IPS-18a (cell line): ENCODE measurements around the gene OR2F2.

Experiments used
- H3K27ac ChIP-seq: one replicate; pipeline ENCODE4 v1.5.1; 2013; ENCODE audit warnings: low read length
- H3K27me3 ChIP-seq: one replicate; pipeline ENCODE4 v1.6.1; 2013; ENCODE audit warnings: mild to moderate bottlenecking, low read length; ENCODE audit not compliant: control insufficient read depth, insufficient read depth
- H3K36me3 ChIP-seq: one replicate; pipeline ENCODE4 v1.6.1; 2013; ENCODE audit warnings: low read depth, low read length; ENCODE audit not compliant: control insufficient read depth
- H3K4me1 ChIP-seq: one replicate; pipeline ENCODE4 v1.6.1; 2013; ENCODE audit warnings: low read depth, low read length; ENCODE audit not compliant: control insufficient read depth
- H3K4me3 ChIP-seq: one replicate; pipeline ENCODE4 v1.5.1; 2013; ENCODE audit warnings: low read length
- H3K9ac ChIP-seq: one replicate; pipeline ENCODE4 v1.6.1; 2013; ENCODE audit warnings: mild to moderate bottlenecking, low read length, moderate library complexity
- H3K9me3 ChIP-seq: one replicate; pipeline ENCODE4 v1.6.1; 2013; ENCODE audit warnings: low read depth, low read length; ENCODE audit not compliant: control insufficient read depth

The OR2F2 gene

GRCh38 chr7:143929224-143929920 lies 5.7 kb upstream of the OR2F2 start:
- Histone ChIP-seq H3K27me3 (no peaks in the 10 kb centered on the region), H3K27ac (no peak overlapping the region), H3K4me1 (no peaks in the 10 kb centered on the region), H3K36me3 (no peaks in the 10 kb centered on the region), H3K4me3 (no peak overlapping the region), H3K9ac (no peak overlapping the region), H3K9me3 (no peaks in the 10 kb centered on the region)

DNA sequence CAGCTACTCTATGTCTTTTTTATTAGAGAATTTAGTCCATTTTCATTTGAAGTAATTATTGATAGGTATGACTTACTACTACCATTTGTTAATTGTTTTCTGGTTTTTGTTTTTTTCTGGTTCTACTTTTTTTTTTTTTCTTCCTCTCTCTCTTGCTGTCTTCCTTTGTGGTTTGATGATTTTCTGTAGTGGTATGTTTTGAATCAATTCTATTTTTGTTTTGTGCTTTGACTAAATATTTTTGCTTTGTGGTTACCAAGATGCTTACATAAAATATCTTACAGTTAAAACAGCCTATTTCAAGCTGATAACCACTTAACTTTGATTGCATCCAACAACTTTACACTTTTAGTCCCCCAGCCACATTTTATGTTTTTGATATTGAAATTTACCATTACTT lies 3.3 kb upstream of the OR2F2 start:
- Histone ChIP-seq H3K9me3 (no peaks in the 10 kb centered on the region), H3K27ac (no peak overlapping the region), H3K4me3 (no peak overlapping the region), H3K36me3 (no peaks in the 10 kb centered on the region), H3K4me1 (no peaks in the 10 kb centered on the region), H3K9ac (no peak overlapping the region), H3K27me3 (no peaks in the 10 kb centered on the region)

DNA sequence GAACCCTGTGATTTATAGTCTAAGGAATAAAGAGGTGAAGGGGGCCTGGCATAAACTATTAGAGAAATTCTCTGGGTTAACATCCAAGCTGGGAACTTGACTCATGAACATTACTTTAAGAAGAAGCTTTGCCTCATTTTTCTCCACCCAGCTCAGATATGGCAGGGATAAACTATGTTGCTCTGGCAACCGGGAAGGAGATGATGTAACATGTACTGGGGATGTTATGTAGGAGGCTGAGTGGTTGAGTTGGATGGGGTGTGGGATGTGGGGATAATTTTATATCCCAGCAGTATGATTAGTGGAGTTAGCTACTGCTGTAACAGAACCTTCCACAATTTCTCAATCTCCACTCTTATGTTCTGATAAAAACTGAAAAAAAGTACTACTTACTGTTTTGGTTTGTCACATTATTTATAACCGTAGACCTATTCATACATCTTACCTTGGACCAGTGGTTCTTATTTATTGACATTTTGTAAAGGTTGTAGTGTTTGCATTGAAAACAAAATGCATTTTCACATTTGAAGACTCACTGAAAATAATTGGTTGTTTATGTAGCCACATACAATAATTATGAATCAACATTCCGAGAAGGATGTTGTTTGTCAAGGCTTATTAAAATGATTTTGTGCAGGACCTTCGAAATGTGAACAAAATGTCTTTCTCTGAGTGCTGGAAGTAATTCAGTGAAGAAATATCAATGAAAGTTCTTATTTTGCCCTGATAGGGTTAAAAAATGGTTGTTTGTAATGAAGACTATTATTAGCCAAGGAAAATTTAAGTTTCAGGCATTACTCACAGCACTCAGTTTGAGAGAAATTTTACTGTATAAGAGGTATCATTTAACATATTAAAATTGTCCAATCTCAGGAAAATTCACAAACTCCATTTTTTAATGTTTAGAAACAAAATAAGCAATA lies 1.3 kb downstream of the OR2F2 start:
- H3K9me3 ChIP-seq, result no peaks in the 10 kb centered on the region
- no peaks in the 10 kb centered on the region for H3K36me3 ChIP-seq
- H3K27ac ChIP-seq, result no peak overlapping the region
- no peak overlapping the region for H3K4me3 ChIP-seq
- H3K27me3 ChIP-seq, result no peaks in the 10 kb centered on the region
- H3K9ac ChIP-seq, result no peak overlapping the region
- no peaks in the 10 kb centered on the region for H3K4me1 ChIP-seq

DNA sequence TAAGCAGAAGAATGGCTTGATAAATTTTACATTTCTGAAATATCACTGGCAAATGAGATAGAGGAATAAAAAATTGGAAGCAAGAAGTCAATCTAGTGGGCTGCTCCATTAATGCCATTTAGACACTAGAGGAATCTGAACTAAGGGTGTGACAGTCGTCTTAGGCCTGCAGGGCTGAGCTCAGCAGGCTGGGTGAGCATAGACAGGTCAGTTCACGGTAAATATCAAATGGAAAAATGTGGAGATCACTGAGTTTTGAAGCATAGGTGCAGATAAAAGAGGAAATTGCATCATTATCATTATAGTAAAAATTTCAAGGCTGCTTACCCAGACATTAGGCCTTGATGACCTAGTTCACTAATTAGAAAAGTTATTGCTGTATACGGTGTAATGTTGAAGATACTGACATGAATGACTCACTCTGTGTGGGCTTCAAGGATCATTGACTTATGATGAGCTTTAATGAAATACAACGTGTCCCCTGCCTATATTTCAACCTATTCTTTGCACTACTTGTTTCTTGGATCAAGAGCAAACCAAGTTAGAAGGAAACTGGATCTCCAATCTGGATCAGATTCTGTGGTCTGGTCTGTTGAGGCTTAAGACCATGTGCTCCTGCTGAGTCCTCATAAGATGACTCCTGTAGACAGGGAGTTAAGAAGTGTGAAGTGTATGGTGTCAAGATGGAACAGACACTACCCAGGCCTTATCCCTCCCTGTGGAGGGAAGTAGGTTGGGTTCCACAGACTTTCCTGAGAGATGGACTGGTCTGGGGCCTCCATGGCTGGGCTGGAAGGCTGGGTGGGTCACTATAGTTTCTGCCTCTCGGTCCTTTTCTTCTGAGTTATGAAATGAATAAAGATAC lies 3.6 kb downstream of the OR2F2 start:
- no peak overlapping the region for H3K4me3 ChIP-seq
- no peaks in the 10 kb centered on the region for H3K27me3 ChIP-seq
- no peaks in the 10 kb centered on the region for H3K36me3 ChIP-seq
- no peak overlapping the region for H3K9ac ChIP-seq
- H3K9me3 ChIP-seq, result no peaks in the 10 kb centered on the region
- no peak overlapping the region for H3K27ac ChIP-seq
- H3K4me1 ChIP-seq, result no peaks in the 10 kb centered on the region

DNA sequence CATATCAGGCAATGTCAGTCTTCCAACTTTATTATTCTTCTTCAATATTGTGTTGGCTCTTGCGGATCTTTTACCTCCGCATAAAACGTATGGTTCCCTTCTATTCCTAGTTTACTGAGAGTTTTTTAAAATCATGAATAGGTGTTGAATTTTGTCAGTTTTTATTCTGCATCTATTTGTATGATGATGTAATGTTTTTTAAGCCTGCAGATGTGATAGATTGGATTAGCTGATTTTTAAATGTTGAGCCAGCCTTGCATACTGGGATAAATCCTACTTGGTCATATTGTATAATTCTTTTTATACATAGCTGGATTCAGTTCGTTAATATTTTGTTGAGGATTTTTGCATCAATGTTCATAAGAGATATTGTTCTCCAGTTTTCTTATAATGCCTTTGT lies 10.4 kb downstream of the OR2F2 start:
- Histone ChIP-seq H3K4me3 (no peak overlapping the region), H3K9ac (no peak overlapping the region), H3K27ac (no peak overlapping the region), H3K9me3 (no peaks in the 10 kb centered on the region), H3K36me3 (no peaks in the 10 kb centered on the region), H3K4me1 (no peaks in the 10 kb centered on the region), H3K27me3 (no peaks in the 10 kb centered on the region)

DNA sequence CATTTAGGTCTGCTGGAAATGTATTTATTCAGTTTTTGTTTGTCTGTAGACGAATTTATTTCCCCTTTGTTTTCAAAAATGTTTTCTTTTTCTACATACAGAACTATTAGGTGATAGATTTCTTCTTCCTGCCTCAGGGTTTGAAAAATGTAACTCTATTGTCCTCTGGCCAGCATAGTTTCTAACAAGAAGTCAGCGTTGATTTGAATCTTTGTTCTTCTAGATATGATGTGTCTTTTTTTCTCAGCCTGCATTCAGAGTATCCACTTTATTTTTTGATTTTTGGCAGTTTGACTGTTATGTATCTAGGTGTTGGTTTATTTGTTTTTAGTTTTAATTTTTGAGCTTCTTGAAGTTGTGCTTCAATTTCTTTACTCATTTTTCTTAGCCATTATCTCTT lies 12.1 kb downstream of the OR2F2 start:
- H3K36me3 ChIP-seq, result no peaks in the 10 kb centered on the region
- no peak overlapping the region for H3K9ac ChIP-seq
- no peaks in the 10 kb centered on the region for H3K9me3 ChIP-seq
- no peak overlapping the region for H3K4me3 ChIP-seq
- no peaks in the 10 kb centered on the region for H3K27me3 ChIP-seq
- H3K4me1 ChIP-seq, result no peaks in the 10 kb centered on the region
- H3K27ac ChIP-seq, result no peak overlapping the region

- H3K4me1 ChIP-seq, result no peaks in the 10 kb centered on the region
Measured at GRCh38 chr7:143948733-143949132, 13.7 kb downstream of the OR2F2 start.

DNA sequence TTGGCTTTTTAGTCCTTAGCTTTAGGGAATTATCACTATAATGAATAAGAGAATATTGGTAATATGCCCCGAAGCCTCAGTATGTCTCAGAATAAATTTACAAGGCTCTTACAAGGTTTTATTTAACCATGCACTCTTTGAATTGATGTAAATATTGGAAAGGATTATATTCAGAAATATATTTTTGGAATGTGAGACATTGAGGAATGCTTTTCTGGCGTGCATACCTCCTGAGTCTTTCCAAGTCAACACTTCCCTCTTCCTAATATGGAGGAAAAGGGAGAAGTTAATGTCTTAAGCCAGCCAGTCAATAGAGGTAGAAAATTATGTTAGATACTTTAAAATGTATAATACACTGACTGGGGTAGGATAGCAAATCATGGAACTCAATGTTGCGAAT lies 18.4 kb downstream of the OR2F2 start:
- Histone ChIP-seq H3K9me3 (no peaks in the 10 kb centered on the region), H3K27ac (no peak overlapping the region), H3K4me1 (peaks cover 5% of the 10 kb centered on the region), H3K36me3 (no peaks in the 10 kb centered on the region), H3K9ac (no peak overlapping the region), H3K27me3 (no peaks in the 10 kb centered on the region), H3K4me3 (no peak overlapping the region)

More at GRCh38 chr7:143948733-143949132, 13.7 kb downstream of the OR2F2 start:
- H3K27me3 ChIP-seq, result no peaks in the 10 kb centered on the region
- H3K36me3 ChIP-seq, result no peaks in the 10 kb centered on the region
- no peak overlapping the region for H3K9ac ChIP-seq
- no peak overlapping the region for H3K27ac ChIP-seq
- no peak overlapping the region for H3K4me3 ChIP-seq
- no peaks in the 10 kb centered on the region for H3K9me3 ChIP-seq

DNA sequence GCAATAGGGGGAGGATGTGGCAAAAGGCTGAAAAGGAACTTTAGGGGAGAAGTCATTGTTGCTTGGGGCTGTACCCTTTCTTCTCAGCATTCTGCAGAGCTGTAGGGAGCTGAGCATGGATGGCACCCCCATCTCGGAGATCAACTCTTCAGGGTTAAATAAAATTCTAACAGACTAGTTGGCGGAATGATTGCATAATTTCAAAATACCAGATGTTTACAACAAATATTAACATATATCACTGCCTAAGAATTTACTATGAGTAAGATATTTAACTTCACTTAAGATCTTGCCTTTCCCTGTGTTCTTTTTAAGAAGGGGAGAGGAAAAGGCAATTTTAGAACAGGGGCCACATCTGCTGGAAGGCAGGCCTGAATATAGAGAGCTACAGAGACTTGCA lies 19.1 kb downstream of the OR2F2 start:
- Histone ChIP-seq H3K27ac (no peak overlapping the region), H3K4me3 (no peak overlapping the region), H3K27me3 (no peaks in the 10 kb centered on the region), H3K4me1 (peaks cover 8% of the 10 kb centered on the region), H3K9ac (no peak overlapping the region), H3K9me3 (no peaks in the 10 kb centered on the region), H3K36me3 (no peaks in the 10 kb centered on the region)

DNA sequence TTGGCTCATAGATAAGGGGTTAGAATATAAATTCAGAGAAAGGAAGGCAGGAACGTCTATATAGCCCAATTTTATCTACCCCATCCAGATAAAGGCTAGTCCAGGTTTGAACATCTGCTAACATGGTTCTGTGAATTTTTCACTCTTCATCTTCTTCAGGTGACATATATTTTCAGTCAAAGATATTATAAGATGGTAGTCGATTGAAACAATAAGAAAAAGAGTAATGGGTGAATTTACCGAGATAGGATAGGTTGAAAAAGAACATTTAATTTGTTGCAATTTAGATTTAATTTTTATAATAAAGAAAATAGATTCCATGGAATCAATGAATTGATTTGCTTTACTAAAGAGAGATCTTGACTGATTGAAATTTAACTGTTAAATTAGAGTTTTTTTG lies 19.5 kb downstream of the OR2F2 start, which contains the start of gene OR2F1:
Gene OR2F1 (plus strand): TSS at position 301 of the 400 bp plus-strand sequence. CDS start 5,127 bp downstream, outside the sequence.
- no peaks in the 10 kb centered on the region for H3K9me3 ChIP-seq
- H3K27ac ChIP-seq, result no peak within 1 kb of the TSS
- H3K27me3 ChIP-seq, result no peaks in the 10 kb centered on the region
- H3K9ac ChIP-seq, result no peak within 1 kb of the TSS
- H3K4me1 ChIP-seq, result peaks cover 8% of the 10 kb centered on the region
- no peak within 1 kb of the TSS for H3K4me3 ChIP-seq
- no peaks in the 10 kb centered on the region for H3K36me3 ChIP-seq

- Histone ChIP-seq H3K27ac (no peak overlapping the region), H3K4me1 (peaks cover 8% of the 10 kb centered on the region), H3K4me3 (no peak overlapping the region), H3K27me3 (no peaks in the 10 kb centered on the region), H3K36me3 (no peaks in the 10 kb centered on the region), H3K9ac (no peak overlapping the region), H3K9me3 (no peaks in the 10 kb centered on the region)
Measured at GRCh38 chr7:143958781-143959180, 23.7 kb downstream of the OR2F2 start.
